NB4 (cell line): Measurements from ENCODE around the gene SH2D4B.
"Not testable (repeated sequence)": the region's sequence is repeated elsewhere in the genome, so short reads cannot be mapped to it uniquely, and the experiment has no call there.

Experiments used
- DNase-seq: peaks from one replicate; pipeline ENCODE4 v3.0.0; 2010; ENCODE audit warnings: low read depth
- H3K4me3 ChIP-seq: one replicate; pipeline ENCODE4 v1.5.1; 2011; ENCODE audit warnings: mild to moderate bottlenecking, low read depth, low read length, moderate library complexity
- MYC ChIP-seq: IDR thresholded peaks from 2 replicates; pipeline ENCODE4 v1.6.1; 2011; ENCODE audit warnings: low read depth, low read length
- POLR2A ChIP-seq: IDR thresholded peaks from 2 replicates; pipeline ENCODE4 v1.6.1; 2011; ENCODE audit warnings: mild to moderate bottlenecking; ENCODE audit not compliant: insufficient read length; ENCODE audit errors: extremely low read depth
- TF ChIP-seq, protein P1 (sequence below): IDR thresholded peaks from 2 replicates; pipeline ENCODE4 v1.6.1; 2011; ENCODE audit warnings: low read depth, low read length
- TF ChIP-seq, protein P2 (sequence below): IDR thresholded peaks from one replicate; pipeline ENCODE4 v1.5.1; 2012; ENCODE audit warnings: low read depth, low read length

The SH2D4B gene

GRCh38 chr10:80532571-80532970 is 5.1 kb upstream of the SH2D4B start:
- TF ChIP-seq, protein P1, sequence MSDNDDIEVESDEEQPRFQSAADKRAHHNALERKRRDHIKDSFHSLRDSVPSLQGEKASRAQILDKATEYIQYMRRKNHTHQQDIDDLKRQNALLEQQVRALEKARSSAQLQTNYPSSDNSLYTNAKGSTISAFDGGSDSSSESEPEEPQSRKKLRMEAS: no peak
- TF ChIP-seq POLR2A (no peak), MYC (no peak)
- TF ChIP-seq, protein P2, sequence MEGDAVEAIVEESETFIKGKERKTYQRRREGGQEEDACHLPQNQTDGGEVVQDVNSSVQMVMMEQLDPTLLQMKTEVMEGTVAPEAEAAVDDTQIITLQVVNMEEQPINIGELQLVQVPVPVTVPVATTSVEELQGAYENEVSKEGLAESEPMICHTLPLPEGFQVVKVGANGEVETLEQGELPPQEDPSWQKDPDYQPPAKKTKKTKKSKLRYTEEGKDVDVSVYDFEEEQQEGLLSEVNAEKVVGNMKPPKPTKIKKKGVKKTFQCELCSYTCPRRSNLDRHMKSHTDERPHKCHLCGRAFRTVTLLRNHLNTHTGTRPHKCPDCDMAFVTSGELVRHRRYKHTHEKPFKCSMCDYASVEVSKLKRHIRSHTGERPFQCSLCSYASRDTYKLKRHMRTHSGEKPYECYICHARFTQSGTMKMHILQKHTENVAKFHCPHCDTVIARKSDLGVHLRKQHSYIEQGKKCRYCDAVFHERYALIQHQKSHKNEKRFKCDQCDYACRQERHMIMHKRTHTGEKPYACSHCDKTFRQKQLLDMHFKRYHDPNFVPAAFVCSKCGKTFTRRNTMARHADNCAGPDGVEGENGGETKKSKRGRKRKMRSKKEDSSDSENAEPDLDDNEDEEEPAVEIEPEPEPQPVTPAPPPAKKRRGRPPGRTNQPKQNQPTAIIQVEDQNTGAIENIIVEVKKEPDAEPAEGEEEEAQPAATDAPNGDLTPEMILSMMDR: no peak
- H3K4me3 ChIP-seq: no peak overlapping the region
- DNase-seq: no peak

GRCh38 chr10:80534059-80534458 is 3.6 kb upstream of the SH2D4B start:
- not testable (repeated sequence) for DNase-seq, H3K4me3 ChIP-seq

GRCh38 chr10:80534646-80535045 is 3.1 kb upstream of the SH2D4B start:
- not testable (repeated sequence) for H3K4me3 ChIP-seq, DNase-seq

- peak; percentile 91 for DNase-seq
- peak; percentile 86 for TF ChIP-seq MYC
- TF ChIP-seq POLR2A: peak; percentile 78
- TF ChIP-seq, protein P2: peak; percentile 85
- TF ChIP-seq, protein P1: peak; percentile 74
- H3K4me3 ChIP-seq: peak overlapping the region; percentile 87
Observed at GRCh38 chr10:80535671-80536360, 1.9 kb upstream of the SH2D4B start.

GRCh38 chr10:80536361-80536835 is 1.3 kb upstream of the SH2D4B start:
- peak overlapping the region; percentile 87 for H3K4me3 ChIP-seq
- TF ChIP-seq POLR2A (no peak), MYC (no peak)
- TF ChIP-seq, protein P1: no peak
- TF ChIP-seq, protein P2: no peak
- no peak for DNase-seq

- TF ChIP-seq, protein P1: no peak
- TF ChIP-seq POLR2A: no peak
- TF ChIP-seq MYC: no peak
- TF ChIP-seq, protein P2: no peak
- no peak for DNase-seq
- peak overlapping the region; percentile 87 for H3K4me3 ChIP-seq
Observed at GRCh38 chr10:80537086-80537735, 491 bp upstream of the SH2D4B start.
